Measurements from ENCODE around the gene GREM2. TPM values are rescaled to one million over a fixed set of nuclear protein-coding genes. Genes with fewer than 3 reads are reported as not detected.

Gene GREM2
- polyA plus RNA-seq, 2 of the 4 experiments (the other 2 are of a cell fraction) = 0.13 to 0.59 TPM

DNA sequence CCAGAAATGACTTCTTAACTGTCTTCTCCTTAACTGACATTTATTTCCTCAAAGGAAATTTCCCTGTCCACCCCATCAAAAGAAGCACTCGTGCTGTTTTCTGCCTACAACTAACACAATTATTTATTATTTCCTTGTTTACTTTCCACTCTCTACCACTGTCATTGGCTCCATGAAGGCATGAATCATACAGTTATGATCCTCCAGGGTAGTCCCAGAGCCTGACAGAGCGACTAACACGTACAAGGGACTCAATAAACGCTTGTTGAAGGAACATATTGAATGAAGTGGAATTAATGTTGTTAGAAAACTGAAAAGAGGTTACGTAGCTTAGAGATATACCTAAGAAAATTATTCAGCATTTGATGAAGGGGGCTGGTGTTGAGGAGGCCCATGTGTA, 20.9 kb downstream of the GREM2 start:
- ChIA-PET POLR2A (no interaction called here), CTCF (no interaction called here)
- peak in 1 of 2 experiments; percentile 42; a peak in 1 of 6 replicates for ATAC-seq
- DNase-seq (ENCODE audit: low read depth in 1 of 2, low spot score in 1 of 2) = no peak
- no peak overlapping the region for H3K4me3 ChIP-seq
- H3K4me1 ChIP-seq = peaks cover 4% of the 10 kb centered on the region
- H3K9me3 ChIP-seq = no peaks in the 10 kb centered on the region; the same call in 2 of the 3 replicates
- H3K27ac ChIP-seq = no peak overlapping the region
- 69% methylated on average over 5 of the region's 5 CpGs for WGBS (ENCODE audit: missing lambda C conversion rate)
- TF ChIP-seq POLR2A (IDR thresholded peaks at IDR 0.05; ENCODE audit: low read length) = no peak
- TF ChIP-seq EP300 (IDR thresholded peaks at IDR 0.05) = no peak
- TF ChIP-seq CBX8 (IDR thresholded peaks at IDR 0.05) = no peak
- TF ChIP-seq, protein P1, sequence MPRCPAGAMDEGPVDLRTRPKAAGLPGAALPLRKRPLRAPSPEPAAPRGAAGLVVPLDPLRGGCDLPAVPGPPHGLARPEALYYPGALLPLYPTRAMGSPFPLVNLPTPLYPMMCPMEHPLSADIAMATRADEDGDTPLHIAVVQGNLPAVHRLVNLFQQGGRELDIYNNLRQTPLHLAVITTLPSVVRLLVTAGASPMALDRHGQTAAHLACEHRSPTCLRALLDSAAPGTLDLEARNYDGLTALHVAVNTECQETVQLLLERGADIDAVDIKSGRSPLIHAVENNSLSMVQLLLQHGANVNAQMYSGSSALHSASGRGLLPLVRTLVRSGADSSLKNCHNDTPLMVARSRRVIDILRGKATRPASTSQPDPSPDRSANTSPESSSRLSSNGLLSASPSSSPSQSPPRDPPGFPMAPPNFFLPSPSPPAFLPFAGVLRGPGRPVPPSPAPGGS (IDR thresholded peaks at IDR 0.05) = no peak
- no peak for TF ChIP-seq EHMT2 (IDR thresholded peaks at IDR 0.05; ENCODE audit: low read depth)
- no peak for TF ChIP-seq RFX5 (IDR thresholded peaks at IDR 0.05)
- TF ChIP-seq CHD2 (IDR thresholded peaks at IDR 0.05; ENCODE audit: low read length, partially characterized antibody) = no peak
- TF ChIP-seq FOXS1 (CRISPR knock-in tag; IDR thresholded peaks at IDR 0.05) = no peak
- no peak for TF ChIP-seq ZC3H11A (IDR thresholded peaks at IDR 0.05)
- no peak for TF ChIP-seq MAFK (IDR thresholded peaks at IDR 0.05; ENCODE audit: partially characterized antibody)
- TF ChIP-seq, protein P2, sequence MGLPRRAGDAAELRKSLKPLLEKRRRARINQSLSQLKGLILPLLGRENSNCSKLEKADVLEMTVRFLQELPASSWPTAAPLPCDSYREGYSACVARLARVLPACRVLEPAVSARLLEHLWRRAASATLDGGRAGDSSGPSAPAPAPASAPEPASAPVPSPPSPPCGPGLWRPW (IDR thresholded peaks at IDR 0.05) = no peak
- no peak for TF ChIP-seq MYC (IDR thresholded peaks at IDR 0.05; ENCODE audit: borderline replicate concordance, low read length)
- TF ChIP-seq FOSB (CRISPR knock-in tag; IDR thresholded peaks at IDR 0.05) = no peak
- TF ChIP-seq GATA3 (IDR thresholded peaks at IDR 0.05; ENCODE audit: borderline replicate concordance) = no peak
- H3K4me2 ChIP-seq = no peak overlapping the region
- FAIRE-seq = no peak

DNA sequence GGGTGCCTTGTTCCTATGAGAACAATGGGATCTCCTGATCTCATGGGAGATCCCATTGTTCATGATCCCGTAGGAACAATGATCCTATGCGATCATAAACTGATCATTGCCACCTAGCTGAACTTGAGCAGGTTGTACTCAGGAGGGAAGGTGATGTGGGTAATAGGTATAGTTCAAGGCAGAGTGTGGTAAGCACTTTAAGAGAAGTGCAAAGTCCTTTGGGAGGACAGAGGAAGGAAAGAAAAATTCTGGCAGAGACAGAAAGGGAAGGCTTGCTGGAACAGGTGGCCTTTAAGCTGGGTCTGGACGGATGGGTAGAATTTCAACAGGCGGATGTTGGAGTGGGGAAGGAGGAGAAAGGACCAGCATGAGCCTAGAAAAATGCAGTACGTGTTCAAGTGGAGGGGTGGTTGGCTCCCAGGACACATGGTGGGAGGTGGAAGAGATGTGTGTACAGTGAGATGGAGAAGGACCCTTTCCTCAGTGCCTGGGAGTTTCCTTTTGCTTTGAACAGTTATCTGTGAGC, 22.3 kb downstream of the GREM2 start:
- no peak for TF ChIP-seq JUN (IDR thresholded peaks at IDR 0.05)
- no peak for TF ChIP-seq RFX5 (IDR thresholded peaks at IDR 0.05)
- no peak for TF ChIP-seq KDM5A (IDR thresholded peaks at IDR 0.05)
- TF ChIP-seq, protein P1 (IDR thresholded peaks at IDR 0.05) = no peak
- no peak for TF ChIP-seq RNF2 (IDR thresholded peaks at IDR 0.05; ENCODE audit: borderline replicate concordance, low read depth)
- TF ChIP-seq, protein P3, sequence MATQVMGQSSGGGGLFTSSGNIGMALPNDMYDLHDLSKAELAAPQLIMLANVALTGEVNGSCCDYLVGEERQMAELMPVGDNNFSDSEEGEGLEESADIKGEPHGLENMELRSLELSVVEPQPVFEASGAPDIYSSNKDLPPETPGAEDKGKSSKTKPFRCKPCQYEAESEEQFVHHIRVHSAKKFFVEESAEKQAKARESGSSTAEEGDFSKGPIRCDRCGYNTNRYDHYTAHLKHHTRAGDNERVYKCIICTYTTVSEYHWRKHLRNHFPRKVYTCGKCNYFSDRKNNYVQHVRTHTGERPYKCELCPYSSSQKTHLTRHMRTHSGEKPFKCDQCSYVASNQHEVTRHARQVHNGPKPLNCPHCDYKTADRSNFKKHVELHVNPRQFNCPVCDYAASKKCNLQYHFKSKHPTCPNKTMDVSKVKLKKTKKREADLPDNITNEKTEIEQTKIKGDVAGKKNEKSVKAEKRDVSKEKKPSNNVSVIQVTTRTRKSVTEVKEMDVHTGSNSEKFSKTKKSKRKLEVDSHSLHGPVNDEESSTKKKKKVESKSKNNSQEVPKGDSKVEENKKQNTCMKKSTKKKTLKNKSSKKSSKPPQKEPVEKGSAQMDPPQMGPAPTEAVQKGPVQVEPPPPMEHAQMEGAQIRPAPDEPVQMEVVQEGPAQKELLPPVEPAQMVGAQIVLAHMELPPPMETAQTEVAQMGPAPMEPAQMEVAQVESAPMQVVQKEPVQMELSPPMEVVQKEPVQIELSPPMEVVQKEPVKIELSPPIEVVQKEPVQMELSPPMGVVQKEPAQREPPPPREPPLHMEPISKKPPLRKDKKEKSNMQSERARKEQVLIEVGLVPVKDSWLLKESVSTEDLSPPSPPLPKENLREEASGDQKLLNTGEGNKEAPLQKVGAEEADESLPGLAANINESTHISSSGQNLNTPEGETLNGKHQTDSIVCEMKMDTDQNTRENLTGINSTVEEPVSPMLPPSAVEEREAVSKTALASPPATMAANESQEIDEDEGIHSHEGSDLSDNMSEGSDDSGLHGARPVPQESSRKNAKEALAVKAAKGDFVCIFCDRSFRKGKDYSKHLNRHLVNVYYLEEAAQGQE (IDR thresholded peaks at IDR 0.05) = no peak
- no peak for TF ChIP-seq NFE2L2 (conservative IDR thresholded peaks at IDR 0.05; ENCODE audit: low read length)
- no peak for TF ChIP-seq TFCP2L1 (CRISPR knock-in tag; IDR thresholded peaks at IDR 0.05)
- no peak for TF ChIP-seq FOSB (CRISPR knock-in tag; IDR thresholded peaks at IDR 0.05)
- TF ChIP-seq, protein P4, sequence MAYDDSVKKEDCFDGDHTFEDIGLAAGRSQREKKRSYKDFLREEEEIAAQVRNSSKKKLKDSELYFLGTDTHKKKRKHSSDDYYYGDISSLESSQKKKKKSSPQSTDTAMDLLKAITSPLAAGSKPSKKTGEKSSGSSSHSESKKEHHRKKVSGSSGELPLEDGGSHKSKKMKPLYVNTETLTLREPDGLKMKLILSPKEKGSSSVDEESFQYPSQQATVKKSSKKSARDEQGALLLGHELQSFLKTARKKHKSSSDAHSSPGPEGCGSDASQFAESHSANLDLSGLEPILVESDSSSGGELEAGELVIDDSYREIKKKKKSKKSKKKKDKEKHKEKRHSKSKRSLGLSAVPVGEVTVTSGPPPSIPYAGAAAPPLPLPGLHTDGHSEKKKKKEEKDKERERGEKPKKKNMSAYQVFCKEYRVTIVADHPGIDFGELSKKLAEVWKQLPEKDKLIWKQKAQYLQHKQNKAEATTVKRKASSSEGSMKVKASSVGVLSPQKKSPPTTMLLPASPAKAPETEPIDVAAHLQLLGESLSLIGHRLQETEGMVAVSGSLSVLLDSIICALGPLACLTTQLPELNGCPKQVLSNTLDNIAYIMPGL (CRISPR knock-in tag; IDR thresholded peaks at IDR 0.05; ENCODE audit: borderline replicate concordance) = no peak
- no peak for TF ChIP-seq CEBPB (IDR thresholded peaks at IDR 0.05)
- TF ChIP-seq TP53 (CRISPR knock-in tag; IDR thresholded peaks at IDR 0.05) = no peak
- no peak for TF ChIP-seq CBX8 (IDR thresholded peaks at IDR 0.05)
- no peak for TF ChIP-seq ZC3H11A (IDR thresholded peaks at IDR 0.05)
- no peak for TF ChIP-seq KDM1A (IDR thresholded peaks at IDR 0.05; ENCODE audit: low read depth)
- no peak for TF ChIP-seq JUNB (IDR thresholded peaks at IDR 0.05)
- TF ChIP-seq MYC (IDR thresholded peaks at IDR 0.05; ENCODE audit: borderline replicate concordance, low read length) = no peak
- TF ChIP-seq MAFK (IDR thresholded peaks at IDR 0.05; ENCODE audit: partially characterized antibody) = no peak
- no peak for TF ChIP-seq SREBF2 (IDR thresholded peaks at IDR 0.05)
- FAIRE-seq = no peak
- Histone ChIP-seq H3K4me2 (no peak overlapping the region), H3K27ac (no peak overlapping the region), H3K4me3 (no peak overlapping the region), H3K9me3 (no peaks in the 10 kb centered on the region; the same call in 2 of the 3 replicates), H3K4me1 (no peaks in the 10 kb centered on the region)
- POLR2A ChIA-PET = no interaction called here
- CTCF ChIA-PET = interaction anchor here (0.6 to 1.3 kb wide), 4 partner anchors 9 to 401 kb away, joined by 3 to 4 read pairs (median 3); no protein-coding TSS in a partner anchor
- no peak for ATAC-seq
- 83% methylated on average over 5 of the region's 5 CpGs for WGBS (ENCODE audit: missing lambda C conversion rate)
- no peak for DNase-seq (ENCODE audit: low read depth in 1 of 2, low spot score in 1 of 2)

All from A549 (cell line).